ENCODE results near the gene HRH3. TPM values are rescaled to one million over a fixed set of nuclear protein-coding genes. Genes with fewer than 3 reads are reported as not detected.

Gene HRH3
- total RNA-seq, 2 experiments from 2014 or later: not detected

DNA sequence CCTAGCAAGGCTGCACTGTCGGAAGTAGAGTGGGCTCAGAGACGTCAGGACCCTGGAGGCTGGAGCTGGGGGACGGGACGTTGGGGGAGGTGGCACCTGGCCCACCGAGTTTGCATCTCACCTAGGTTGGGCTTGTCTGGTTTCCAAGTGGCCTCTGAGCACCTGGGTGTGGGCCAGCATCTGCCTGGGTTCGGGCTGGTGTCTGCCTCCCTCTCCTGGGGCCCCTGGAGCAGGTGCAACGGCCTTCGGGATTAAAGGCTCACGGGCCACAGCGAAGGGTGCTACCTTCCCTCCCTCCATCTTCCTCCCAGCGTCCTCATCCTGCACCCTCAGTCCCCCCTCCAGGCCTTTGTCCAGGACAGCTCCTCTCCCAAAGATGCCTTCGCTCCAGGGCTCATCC is 6.0 kb downstream of the HRH3 start:
- Mint-ChIP-seq H3K9me3 (no peaks in the 10 kb centered on the region), H3K4me1 (no peaks in the 10 kb centered on the region), H3K27ac (no peak overlapping the region), H3K27me3 (peaks cover 13% of the 10 kb centered on the region), H3K4me3 (no peak overlapping the region), H3K36me3 (ENCODE audit: low read depth) (no peaks in the 10 kb centered on the region)
- ChIA-PET CTCF (no interaction called here), POLR2A (no interaction called here)
- no peak for DNase-seq

DNA sequence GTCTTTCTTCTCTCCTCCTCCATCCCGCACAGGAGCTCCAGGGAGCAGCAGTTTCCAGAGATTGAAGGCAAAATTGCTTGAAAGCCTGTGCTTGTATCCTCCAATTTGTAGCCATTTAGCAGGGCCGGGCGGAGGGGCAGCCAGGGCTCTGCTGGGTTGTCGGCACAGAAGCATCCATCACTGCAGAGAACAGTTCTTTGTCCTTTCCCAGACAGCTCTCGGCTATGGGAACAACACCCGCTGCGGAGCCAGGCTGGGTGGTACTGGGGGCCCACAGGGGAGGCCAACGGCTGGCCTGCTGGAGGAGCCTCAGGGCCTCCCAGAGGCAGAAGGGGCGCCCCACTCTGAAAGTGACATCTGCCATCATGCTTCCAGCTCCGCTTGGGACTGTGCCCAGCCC is 7.8 kb downstream of the HRH3 start:
- H3K4me1 Mint-ChIP-seq: no peaks in the 10 kb centered on the region
- H3K27me3 Mint-ChIP-seq: peaks cover 4% of the 10 kb centered on the region
- H3K36me3 Mint-ChIP-seq (ENCODE audit: low read depth): no peaks in the 10 kb centered on the region
- H3K9me3 Mint-ChIP-seq: no peaks in the 10 kb centered on the region
- CTCF ChIA-PET: no interaction called here
- DNase-seq: no peak
- no peak overlapping the region for H3K4me3 Mint-ChIP-seq
- no peak overlapping the region for H3K27ac Mint-ChIP-seq
- POLR2A ChIA-PET: no interaction called here

- Mint-ChIP-seq H3K27ac (no peak overlapping the region), H3K4me3 (no peak overlapping the region), H3K36me3 (ENCODE audit: low read depth) (no peaks in the 10 kb centered on the region), H3K9me3 (no peaks in the 10 kb centered on the region), H3K27me3 (peaks cover 1% of the 10 kb centered on the region), H3K4me1 (no peaks in the 10 kb centered on the region)
- POLR2A ChIA-PET: no interaction called here
- CTCF ChIA-PET: no interaction called here
- no peak for DNase-seq
These were observed 8.2 kb downstream of the HRH3 start for GRCh38 chr20:62211769-62212288.

- Mint-ChIP-seq H3K27ac (no peak overlapping the region), H3K9me3 (no peaks in the 10 kb centered on the region), H3K36me3 (ENCODE audit: low read depth) (no peaks in the 10 kb centered on the region), H3K4me3 (no peak overlapping the region), H3K27me3 (peaks cover 1% of the 10 kb centered on the region), H3K4me1 (no peaks in the 10 kb centered on the region)
- CTCF ChIA-PET: no interaction called here
- POLR2A ChIA-PET: no interaction called here
- DNase-seq: no peak
These were observed 8.9 kb downstream of the HRH3 start for GRCh38 chr20:62211216-62211615.

DNA sequence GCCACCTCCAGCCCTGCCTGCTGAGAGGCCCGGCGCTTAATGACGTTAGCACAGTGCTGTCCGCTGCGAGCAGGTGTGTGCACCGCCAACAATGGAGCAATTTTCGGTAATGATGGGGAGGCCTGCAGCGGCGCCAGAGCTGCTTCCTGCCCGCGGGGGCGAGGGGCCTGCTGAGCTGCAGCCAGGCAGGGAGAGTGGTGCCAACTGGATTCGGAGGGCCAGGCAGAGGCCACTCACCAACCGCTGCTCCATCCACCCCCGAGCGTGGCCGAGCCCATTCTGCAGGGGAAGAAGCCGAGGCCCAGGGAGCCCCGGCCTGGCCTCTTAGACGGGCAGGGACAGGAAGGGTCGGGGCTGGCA is 9.6 kb downstream of the HRH3 start:
- Mint-ChIP-seq H3K4me3 (no peak overlapping the region), H3K27me3 (peaks cover 1% of the 10 kb centered on the region), H3K9me3 (no peaks in the 10 kb centered on the region), H3K36me3 (ENCODE audit: low read depth) (no peaks in the 10 kb centered on the region), H3K4me1 (no peaks in the 10 kb centered on the region), H3K27ac (no peak overlapping the region)
- DNase-seq: no peak
- ChIA-PET CTCF (no interaction called here), POLR2A (no interaction called here)

- CTCF ChIA-PET: no interaction called here
These were observed 10.1 kb downstream of the HRH3 start for GRCh38 chr20:62209850-62210495.

GRCh38 chr20:62208795-62209755 is 11.0 kb downstream of the HRH3 start:
- no peak for DNase-seq
- no peak overlapping the region for H3K27ac Mint-ChIP-seq
- ChIA-PET CTCF (no interaction called here), POLR2A (no interaction called here)
- no peak overlapping the region for H3K4me3 Mint-ChIP-seq
- H3K9me3 Mint-ChIP-seq: no peaks in the 10 kb centered on the region
- no peaks in the 10 kb centered on the region for H3K36me3 Mint-ChIP-seq (ENCODE audit: low read depth)
- H3K4me1 Mint-ChIP-seq: no peaks in the 10 kb centered on the region
- no peaks in the 10 kb centered on the region for H3K27me3 Mint-ChIP-seq

More at GRCh38 chr20:62209850-62210495, 10.1 kb downstream of the HRH3 start:
- Mint-ChIP-seq H3K4me3 (no peak overlapping the region), H3K27me3 (no peaks in the 10 kb centered on the region), H3K27ac (no peak overlapping the region), H3K4me1 (no peaks in the 10 kb centered on the region), H3K9me3 (no peaks in the 10 kb centered on the region), H3K36me3 (ENCODE audit: low read depth) (no peaks in the 10 kb centered on the region)
- no peak for DNase-seq
- POLR2A ChIA-PET: no interaction called here

GRCh38 chr20:62208061-62208794 is 11.8 kb downstream of the HRH3 start:
- H3K36me3 Mint-ChIP-seq (ENCODE audit: low read depth): peaks cover 2% of the 10 kb centered on the region
- no peak overlapping the region for H3K27ac Mint-ChIP-seq
- DNase-seq: no peak
- no peaks in the 10 kb centered on the region for H3K27me3 Mint-ChIP-seq
- ChIA-PET CTCF (no interaction called here), POLR2A (no interaction called here)
- no peaks in the 10 kb centered on the region for H3K4me1 Mint-ChIP-seq
- H3K4me3 Mint-ChIP-seq: no peak overlapping the region
- H3K9me3 Mint-ChIP-seq: no peaks in the 10 kb centered on the region

DNA sequence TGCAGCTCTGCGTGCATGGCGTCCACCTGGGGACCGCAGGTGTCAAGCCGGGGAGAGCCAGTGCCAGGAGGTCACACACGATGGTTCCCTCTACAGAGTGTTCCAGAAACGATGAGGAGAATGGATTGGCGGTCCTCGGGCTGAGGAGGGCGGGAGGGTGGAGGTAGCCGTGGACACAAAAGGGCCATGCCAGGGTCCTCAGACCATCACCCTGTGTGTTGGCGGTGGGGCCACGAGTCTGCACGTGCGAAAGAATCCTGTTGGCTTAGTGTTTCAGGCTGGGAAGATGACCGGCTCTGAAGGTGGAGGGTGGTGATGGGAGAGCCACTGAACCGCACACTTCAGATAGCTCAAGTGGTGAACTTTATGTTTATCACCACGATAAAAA is 13.7 kb downstream of the HRH3 start:
- H3K9me3 Mint-ChIP-seq: no peaks in the 10 kb centered on the region

DNA sequence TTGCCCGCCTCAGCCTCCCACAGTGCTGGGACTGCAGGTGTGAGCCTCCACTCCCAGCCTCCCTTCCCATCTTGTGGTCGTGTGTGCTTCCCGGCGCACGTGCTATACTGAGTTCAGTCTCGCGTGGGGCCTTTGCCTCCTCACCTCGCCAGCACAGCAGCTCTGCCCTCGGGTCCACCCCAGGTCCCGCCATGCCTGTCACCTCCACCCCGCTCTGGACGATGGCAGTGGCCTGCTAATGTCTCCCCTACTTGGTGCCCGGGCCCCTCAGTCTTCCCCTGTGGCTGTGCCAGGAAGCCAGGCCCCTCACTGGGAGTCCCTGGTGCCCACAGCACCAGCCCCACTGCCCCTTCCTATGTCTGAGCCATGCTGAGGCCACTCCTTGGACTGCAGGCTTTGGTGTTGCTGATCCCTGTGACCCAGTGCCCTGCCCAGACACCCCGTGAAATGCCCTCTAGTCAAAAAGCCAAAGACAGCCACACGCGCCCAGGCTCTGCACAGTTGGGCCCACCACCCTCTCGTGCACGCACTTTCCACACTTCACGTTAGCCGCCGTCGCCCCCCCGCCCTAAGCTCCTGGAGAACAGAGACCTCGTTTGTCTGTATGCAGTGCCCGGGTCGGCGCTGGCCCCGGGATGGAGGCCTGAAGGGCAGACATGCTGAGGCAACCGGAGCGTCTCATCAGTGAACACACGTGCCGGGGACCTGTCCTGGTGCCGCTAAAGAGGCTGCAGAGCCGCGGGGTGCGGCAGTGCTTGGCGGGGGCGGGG is 14.3 kb downstream of the HRH3 start:
- no peaks in the 10 kb centered on the region for H3K9me3 Mint-ChIP-seq
- no peaks in the 10 kb centered on the region for H3K27me3 Mint-ChIP-seq
- DNase-seq: no peak
- no peaks in the 10 kb centered on the region for H3K4me1 Mint-ChIP-seq
- peaks cover 10% of the 10 kb centered on the region for H3K36me3 Mint-ChIP-seq (ENCODE audit: low read depth)
- ChIA-PET CTCF (no interaction called here), POLR2A (no interaction called here)
- H3K4me3 Mint-ChIP-seq: no peak overlapping the region
- H3K27ac Mint-ChIP-seq: no peak overlapping the region

More for the DNA sequence above, 13.7 kb downstream of the HRH3 start:
- Mint-ChIP-seq H3K4me3 (no peak overlapping the region), H3K36me3 (ENCODE audit: low read depth) (peaks cover 8% of the 10 kb centered on the region), H3K27me3 (no peaks in the 10 kb centered on the region), H3K4me1 (no peaks in the 10 kb centered on the region), H3K27ac (no peak overlapping the region)
- no peak for DNase-seq
- POLR2A ChIA-PET: no interaction called here
- CTCF ChIA-PET: no interaction called here

DNA sequence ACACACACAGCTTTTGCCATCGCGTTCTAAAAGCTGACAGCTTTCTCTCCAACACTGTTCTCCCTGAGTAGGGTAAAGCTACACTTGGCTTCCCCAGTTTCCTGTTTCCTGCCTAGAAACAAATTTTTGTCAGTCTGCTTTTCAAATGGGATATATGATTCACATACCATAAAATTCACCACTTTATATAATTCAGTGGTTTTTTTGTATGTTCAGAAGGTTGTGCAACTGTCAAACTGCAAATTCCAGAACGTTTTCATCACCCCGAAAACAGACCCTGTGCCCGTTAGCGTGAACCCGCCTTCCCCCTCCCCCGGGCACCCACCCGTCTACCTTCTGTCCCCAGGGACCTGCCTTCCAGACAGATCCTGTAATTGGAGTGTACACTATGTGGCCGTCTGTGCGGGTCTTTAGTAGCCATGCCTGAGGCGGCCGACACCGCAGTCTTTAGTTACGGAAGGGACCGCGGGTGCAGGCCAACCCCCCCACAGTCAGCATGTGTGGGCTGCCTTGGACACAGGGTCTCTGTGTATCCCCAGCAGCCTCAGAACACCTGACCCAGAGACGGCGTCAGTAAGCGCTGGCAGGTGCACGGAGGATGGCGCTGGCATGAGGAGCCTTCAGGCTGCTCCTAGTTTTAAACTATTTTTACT is 16.6 kb downstream of the HRH3 start:
- Mint-ChIP-seq H3K9me3 (no peaks in the 10 kb centered on the region), H3K4me3 (no peak overlapping the region), H3K27ac (no peak overlapping the region), H3K27me3 (no peaks in the 10 kb centered on the region), H3K36me3 (ENCODE audit: low read depth) (peaks cover 29% of the 10 kb centered on the region), H3K4me1 (no peaks in the 10 kb centered on the region)
- POLR2A ChIA-PET: no interaction called here
- DNase-seq: no peak
- CTCF ChIA-PET: no interaction called here

GRCh38 chr20:62202676-62203377 is 17.3 kb downstream of the HRH3 start:
- Mint-ChIP-seq H3K4me3 (no peak overlapping the region), H3K9me3 (no peaks in the 10 kb centered on the region), H3K4me1 (no peaks in the 10 kb centered on the region), H3K27ac (no peak overlapping the region), H3K36me3 (ENCODE audit: low read depth) (peaks cover 35% of the 10 kb centered on the region), H3K27me3 (no peaks in the 10 kb centered on the region)
- no peak for DNase-seq
- POLR2A ChIA-PET: no interaction called here
- CTCF ChIA-PET: no interaction called here
